ENCODE data around the gene HERC6.

The HERC6 gene

DNA sequence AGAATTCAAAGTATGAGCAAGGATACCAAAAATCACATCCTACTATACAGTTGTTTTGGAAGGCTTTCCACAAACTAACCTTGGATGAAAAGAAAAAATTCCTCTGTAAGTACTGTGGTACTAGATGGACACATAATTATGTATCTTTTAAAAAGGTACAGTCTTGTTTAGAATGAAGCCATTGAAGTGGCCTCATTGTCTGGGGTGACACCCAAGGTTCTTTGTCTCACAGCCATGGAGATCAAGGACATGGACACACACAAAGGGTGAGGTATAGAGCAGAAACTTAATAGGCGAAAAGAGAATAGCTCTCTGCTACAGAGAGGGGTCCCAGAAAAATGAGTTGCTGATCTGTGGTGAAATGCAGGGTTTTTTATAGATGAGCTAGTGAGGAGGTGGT lies 61.5 kb downstream of the HERC6 start:
- no peaks in the 10 kb centered on the region for H3K27me3 ChIP-seq (ENCODE audit: insufficient read depth, poor library complexity, severe bottlenecking)
- no peak overlapping the region for H3K4me3 ChIP-seq (replicated peaks; ENCODE audit: insufficient read depth, low read length)
- DNase-seq (ENCODE audit: low read depth in 1 of 2, low spot score in 1 of 2): no peak
- H3K27ac ChIP-seq (replicated peaks): no peak overlapping the region
- TF ChIP-seq, protein P1, sequence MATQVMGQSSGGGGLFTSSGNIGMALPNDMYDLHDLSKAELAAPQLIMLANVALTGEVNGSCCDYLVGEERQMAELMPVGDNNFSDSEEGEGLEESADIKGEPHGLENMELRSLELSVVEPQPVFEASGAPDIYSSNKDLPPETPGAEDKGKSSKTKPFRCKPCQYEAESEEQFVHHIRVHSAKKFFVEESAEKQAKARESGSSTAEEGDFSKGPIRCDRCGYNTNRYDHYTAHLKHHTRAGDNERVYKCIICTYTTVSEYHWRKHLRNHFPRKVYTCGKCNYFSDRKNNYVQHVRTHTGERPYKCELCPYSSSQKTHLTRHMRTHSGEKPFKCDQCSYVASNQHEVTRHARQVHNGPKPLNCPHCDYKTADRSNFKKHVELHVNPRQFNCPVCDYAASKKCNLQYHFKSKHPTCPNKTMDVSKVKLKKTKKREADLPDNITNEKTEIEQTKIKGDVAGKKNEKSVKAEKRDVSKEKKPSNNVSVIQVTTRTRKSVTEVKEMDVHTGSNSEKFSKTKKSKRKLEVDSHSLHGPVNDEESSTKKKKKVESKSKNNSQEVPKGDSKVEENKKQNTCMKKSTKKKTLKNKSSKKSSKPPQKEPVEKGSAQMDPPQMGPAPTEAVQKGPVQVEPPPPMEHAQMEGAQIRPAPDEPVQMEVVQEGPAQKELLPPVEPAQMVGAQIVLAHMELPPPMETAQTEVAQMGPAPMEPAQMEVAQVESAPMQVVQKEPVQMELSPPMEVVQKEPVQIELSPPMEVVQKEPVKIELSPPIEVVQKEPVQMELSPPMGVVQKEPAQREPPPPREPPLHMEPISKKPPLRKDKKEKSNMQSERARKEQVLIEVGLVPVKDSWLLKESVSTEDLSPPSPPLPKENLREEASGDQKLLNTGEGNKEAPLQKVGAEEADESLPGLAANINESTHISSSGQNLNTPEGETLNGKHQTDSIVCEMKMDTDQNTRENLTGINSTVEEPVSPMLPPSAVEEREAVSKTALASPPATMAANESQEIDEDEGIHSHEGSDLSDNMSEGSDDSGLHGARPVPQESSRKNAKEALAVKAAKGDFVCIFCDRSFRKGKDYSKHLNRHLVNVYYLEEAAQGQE (IDR thresholded peaks at IDR 0.05; ENCODE audit: insufficient replicate concordance, low read depth): no peak
- no peak for TF ChIP-seq POLR2AphosphoS5 (IDR thresholded peaks at IDR 0.05; ENCODE audit: low read depth)
- no peak for TF ChIP-seq CTCF (IDR thresholded peaks at IDR 0.05; ENCODE audit: insufficient read depth, low read length)
- TF ChIP-seq SPI1 (IDR thresholded peaks at IDR 0.05; ENCODE audit: borderline replicate concordance, low read depth): no peak
- no peak for TF ChIP-seq GABPA (IDR thresholded peaks at IDR 0.05; ENCODE audit: low read depth)

GRCh38 chr4:88441696-88442095 lies 63.0 kb downstream of the HERC6 start:
- Histone ChIP-seq H3K27ac (replicated peaks) (no peak overlapping the region), H3K27me3 (ENCODE audit: insufficient read depth, poor library complexity, severe bottlenecking) (no peaks in the 10 kb centered on the region), H3K4me3 (replicated peaks; ENCODE audit: insufficient read depth, low read length) (no peak overlapping the region)
- TF ChIP-seq, protein P1 (IDR thresholded peaks at IDR 0.05; ENCODE audit: insufficient replicate concordance, low read depth): no peak
- TF ChIP-seq SPI1 (IDR thresholded peaks at IDR 0.05; ENCODE audit: borderline replicate concordance, low read depth) (no peak), CTCF (IDR thresholded peaks at IDR 0.05; ENCODE audit: insufficient read depth, low read length) (no peak), POLR2AphosphoS5 (IDR thresholded peaks at IDR 0.05; ENCODE audit: low read depth) (no peak), GABPA (IDR thresholded peaks at IDR 0.05; ENCODE audit: low read depth) (no peak)
- DNase-seq (ENCODE audit: low read depth in 1 of 2, low spot score in 1 of 2): no peak

- Histone ChIP-seq H3K27ac (replicated peaks) (no peak overlapping the region), H3K27me3 (ENCODE audit: insufficient read depth, poor library complexity, severe bottlenecking) (no peaks in the 10 kb centered on the region), H3K4me3 (replicated peaks; ENCODE audit: insufficient read depth, low read length) (no peak overlapping the region)
- DNase-seq (ENCODE audit: low read depth in 1 of 2, low spot score in 1 of 2): no peak
- TF ChIP-seq SPI1 (IDR thresholded peaks at IDR 0.05; ENCODE audit: borderline replicate concordance, low read depth): no peak
- TF ChIP-seq POLR2AphosphoS5 (IDR thresholded peaks at IDR 0.05; ENCODE audit: low read depth): no peak
- TF ChIP-seq, protein P1 (IDR thresholded peaks at IDR 0.05; ENCODE audit: insufficient replicate concordance, low read depth): no peak
- no peak for TF ChIP-seq CTCF (IDR thresholded peaks at IDR 0.05; ENCODE audit: insufficient read depth, low read length)
- TF ChIP-seq GABPA (IDR thresholded peaks at IDR 0.05; ENCODE audit: low read depth): no peak
Observed at GRCh38 chr4:88442689-88443191, 64.1 kb downstream of the HERC6 start.

Data from HL-60 (cell line).